HG02623 (cell line): Measurements from ENCODE around the gene HIRIP3.
"Not testable (repeated sequence)": the region's sequence is repeated elsewhere in the genome, so short reads cannot be mapped to it uniquely, and the experiment has no call there.

Source experiments
- ATAC-seq: cut with Tn5 transposase; IDR thresholded peaks from one replicate; pipeline ENCODE4 v1.9.1; 2021; ENCODE audit warnings: moderate library complexity; ENCODE audit not compliant: unreplicated experiment

The HIRIP3 gene

GRCh38 chr16:29961479-29962343, 33.7 kb downstream of the HIRIP3 start, which contains the start of gene TMEM219:
Gene TMEM219, plus strand, starts transcription at chr16:29962079. Its CDS starts 1,065 bp downstream, at chr16:29963144.
- peak; percentile 83 for ATAC-seq

- no peak for ATAC-seq
These were observed 34.3 kb downstream of the HIRIP3 start for GRCh38 chr16:29961127-29961478.

GRCh38 chr16:29959821-29960220, 35.6 kb downstream of the HIRIP3 start:
- ATAC-seq, result not testable (repeated sequence)

GRCh38 chr16:29959293-29959692, 36.1 kb downstream of the HIRIP3 start:
- ATAC-seq, result no peak

DNA sequence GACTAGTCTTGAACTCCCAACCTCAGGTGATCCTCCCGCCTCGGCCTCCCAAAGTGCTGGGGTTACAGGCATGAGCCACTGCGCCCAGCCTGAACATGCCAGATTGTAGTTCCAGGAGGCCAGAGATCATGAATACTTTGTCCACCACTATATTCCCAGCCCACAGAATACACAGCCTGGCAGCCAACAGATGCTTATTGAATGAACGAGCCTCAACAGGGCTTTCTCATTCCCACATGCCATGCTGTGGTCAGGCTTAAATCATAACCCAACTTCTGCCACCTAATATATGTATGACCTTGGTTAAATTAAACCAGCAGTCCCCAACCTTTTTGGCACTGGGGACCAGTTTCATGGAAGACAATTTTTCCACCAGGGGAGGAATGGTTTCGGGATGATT, 36.7 kb downstream of the HIRIP3 start:
- no peak for ATAC-seq

DNA sequence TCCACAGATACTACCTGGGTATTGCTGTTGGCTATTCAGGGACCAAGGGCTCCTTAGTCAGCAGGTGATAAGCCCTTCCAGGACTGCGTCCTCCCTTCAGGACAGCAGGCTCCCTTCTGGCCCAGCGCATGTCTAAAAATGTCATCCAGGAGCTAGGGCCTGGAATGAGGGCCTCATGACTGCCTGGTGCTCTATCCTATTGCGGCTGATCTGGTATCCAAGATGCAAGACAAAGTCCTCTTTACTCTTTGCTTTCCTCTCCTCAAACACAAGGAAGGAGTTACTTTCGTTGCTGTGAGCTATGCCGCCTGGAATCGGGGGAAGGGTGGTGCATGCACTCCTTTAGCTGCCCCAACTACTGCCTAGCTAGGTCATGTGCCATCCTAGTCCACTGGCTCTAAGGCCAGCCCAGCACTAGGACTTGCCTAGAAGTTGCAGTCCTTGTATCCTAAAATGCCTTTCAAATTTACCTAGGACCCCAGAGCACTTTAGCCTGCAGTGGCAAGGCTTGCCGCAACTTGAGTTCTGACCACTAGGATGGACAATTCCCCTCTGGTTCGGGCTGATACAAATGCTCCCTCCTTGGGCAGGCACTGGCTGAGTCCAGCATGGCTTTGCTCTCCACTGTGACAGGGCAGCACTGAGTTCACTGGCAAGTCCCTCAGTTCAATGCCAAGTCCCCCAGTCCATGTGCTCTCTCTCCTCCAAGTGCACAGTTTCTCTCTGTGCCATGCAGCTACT, 43.6 kb downstream of the HIRIP3 start:
- no peak for ATAC-seq

- no peak for ATAC-seq
These were observed 44.5 kb downstream of the HIRIP3 start for GRCh38 chr16:29950806-29951461.

- no peak for ATAC-seq
These were observed 47.5 kb downstream of the HIRIP3 start for GRCh38 chr16:29947897-29948296.

DNA sequence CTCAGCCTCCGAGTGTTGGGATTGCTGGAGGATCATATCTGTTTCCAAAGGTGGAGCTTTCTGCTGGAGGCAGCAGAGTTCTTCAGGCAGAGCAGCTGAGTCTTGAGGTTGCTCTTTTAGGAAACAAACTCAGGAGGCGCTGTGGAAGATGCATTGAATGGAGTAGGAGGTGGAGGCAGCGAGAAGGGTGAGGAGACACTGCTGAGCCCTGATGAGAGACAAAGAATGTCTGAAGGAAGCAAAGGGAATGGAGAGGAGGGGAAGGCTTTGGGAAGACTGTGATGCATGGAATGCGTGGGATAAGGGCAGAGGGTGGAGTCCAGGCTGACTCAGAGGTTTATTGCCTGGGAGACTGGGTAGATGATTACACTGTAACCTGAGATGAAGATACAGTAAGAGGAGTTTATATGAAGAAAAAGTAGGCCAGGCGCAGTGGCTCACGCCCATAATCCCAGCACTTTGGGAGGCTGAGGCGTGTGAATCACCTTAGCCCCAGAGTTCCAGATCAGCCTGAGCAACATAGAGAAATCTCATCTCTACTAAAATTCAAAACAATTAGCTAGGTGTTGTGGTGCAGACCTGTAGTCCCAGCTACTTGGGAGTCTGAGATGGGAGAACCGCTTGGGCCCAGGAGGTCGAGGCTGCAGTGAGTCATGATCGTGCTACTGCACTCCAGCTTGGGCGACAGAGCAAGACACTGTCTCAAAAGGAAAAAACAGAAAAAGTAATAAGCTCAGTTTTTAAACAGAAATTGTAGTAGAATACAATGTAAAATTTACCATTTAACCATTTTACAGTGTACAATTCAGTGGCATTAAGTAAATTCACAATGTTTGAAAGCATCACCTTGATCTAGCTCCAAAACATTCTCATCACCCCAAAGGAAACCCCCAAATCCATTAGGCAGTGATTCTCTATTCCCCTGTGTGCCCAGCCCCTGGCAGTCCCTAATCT, 51.3 kb downstream of the HIRIP3 start:
- ATAC-seq, result no peak
